Fibroblast of skin of right quadriceps (primary cell): Measurements from ENCODE around the gene RECQL.
A peak's percentile ranks its signal among the peaks of the same experiment; 100 is the strongest.
"Not testable (repeated sequence)": the region's sequence is repeated elsewhere in the genome, so short reads cannot be mapped to it uniquely, and the experiment has no call there.

Experiments
- DNase-seq: peaks from one replicate; pipeline ENCODE4 v3.0.0-alpha.2; 2013

Gene RECQL

GRCh38 chr12:21500786-21501257, 613 bp downstream of the RECQL start:
- no peak for DNase-seq

DNA sequence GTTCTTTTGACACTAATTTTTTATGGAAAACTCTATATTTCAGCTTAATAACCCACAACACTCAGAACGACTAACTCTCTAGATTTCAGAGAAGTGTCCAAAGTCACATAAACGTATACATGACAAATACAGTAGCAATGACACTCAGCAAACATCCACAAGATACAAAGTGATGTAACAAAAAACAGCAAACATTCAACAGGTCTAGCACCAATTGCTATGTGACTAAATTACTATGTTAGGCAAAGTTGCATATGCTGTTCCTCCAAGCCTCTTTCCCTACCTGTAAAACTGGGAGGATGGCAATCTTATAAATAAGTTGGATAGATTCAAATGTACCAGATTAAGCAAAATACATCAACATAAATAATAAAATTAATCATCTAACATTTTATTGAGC, 1.7 kb downstream of the RECQL start:
- DNase-seq: no peak

- no peak for DNase-seq
Measured at GRCh38 chr12:21485998-21486397, 15.4 kb downstream of the RECQL start.

DNA sequence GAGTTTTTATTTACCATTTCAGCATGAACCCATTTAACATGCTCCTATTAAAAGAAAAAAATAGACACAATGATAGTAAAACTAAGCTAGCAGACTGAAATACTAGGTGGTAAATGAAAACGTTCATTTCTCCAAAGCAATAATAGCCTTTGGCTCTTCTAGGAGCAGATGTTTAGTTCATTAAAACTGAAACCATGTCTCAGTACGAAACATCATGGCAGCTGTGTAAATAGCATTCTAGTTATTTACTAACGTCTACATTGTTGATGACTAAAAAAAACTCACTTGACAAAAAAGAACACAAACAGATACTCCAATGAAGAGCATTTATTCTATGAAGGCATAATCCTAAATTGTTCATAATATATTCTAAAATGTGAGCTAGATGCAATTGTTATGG, 17.9 kb downstream of the RECQL start:
- no peak for DNase-seq

DNA sequence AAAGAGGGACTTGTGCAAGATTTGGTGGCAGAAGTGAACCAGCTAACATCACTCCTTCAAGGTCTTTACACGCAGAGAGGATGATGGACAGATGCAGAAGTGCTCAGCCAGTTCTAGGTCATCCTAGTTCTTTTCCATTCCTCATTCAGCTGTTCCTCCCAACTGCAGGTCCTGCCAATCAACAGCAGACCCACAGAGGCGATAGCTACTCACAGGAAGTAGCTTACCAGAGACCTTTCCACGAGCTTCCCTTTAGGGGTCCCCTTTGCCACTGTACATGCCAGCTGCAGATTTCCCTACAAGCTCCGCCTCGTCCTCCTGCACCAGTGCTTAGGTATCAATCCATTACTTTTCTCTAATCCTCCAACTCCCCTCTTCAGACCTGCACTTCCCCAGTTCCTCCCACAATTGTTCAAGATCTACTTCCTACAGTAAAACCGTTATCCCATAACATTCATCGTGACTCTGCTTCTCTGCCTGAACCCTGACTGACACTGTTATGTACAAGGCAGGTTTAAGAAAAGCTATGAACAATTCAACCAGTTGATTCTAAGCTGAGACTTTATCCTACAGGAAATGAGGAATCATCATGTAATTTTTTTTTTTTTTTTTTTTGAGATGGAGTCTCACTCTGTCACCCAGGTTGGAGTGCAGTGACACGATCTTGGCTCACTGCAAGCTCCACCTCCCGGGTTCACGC, 22.5 kb downstream of the RECQL start:
- DNase-seq: no peak

GRCh38 chr12:21476949-21477348, 24.5 kb downstream of the RECQL start:
- peak; percentile 41 for DNase-seq

GRCh38 chr12:21475552-21475951, 25.9 kb downstream of the RECQL start:
- DNase-seq: no peak

DNA sequence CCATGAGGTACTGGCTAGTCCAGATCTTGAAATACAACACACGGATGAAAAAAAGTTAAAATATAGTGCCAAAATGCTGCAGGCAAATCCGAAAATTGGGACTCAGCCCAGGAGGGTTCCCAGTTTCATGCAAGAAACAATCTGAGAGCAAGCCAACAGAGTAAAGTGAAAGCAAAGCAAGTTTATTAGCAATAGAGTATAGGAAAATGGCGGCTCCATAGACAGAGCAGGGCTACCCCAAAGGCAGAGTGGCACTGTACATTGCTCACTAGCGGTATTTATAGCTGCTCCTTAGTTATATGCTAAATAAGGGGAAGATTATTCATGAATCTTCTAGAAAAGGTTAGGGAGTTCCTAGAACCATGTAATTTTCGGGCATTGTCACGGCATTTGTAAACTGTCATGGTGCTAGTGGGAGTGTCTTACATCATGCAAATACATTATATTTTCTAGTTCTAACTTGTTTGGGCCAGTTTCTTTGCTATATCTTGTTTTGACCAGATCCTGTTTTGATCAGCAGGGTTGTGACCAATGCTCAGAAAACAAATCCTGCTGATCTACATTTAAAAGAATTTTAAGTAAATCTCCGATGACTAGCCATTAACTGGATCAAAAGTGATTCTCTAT, 29.1 kb downstream of the RECQL start:
- no peak for DNase-seq

DNA sequence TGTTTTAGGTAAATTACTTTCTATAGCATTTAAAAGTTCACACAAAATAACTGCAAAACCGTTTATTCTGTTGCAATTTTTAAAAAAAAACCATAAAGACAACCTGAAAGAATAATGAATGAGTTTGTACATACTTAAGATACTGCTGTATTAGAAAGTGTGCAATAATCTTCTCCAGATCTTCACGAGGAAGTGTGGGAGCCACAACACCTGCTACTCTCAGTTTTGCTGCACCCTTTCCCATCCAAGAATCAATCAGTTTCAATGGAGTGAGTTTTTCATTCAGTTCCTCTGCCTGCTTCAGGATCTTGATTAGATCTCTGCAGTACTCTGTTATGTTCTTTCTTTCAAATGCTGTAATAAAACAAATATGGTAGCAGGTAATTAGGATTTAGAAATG, 30.1 kb downstream of the RECQL start:
- DNase-seq: no peak

- not testable (repeated sequence) for DNase-seq
Measured at GRCh38 chr12:21467334-21467733, 34.1 kb downstream of the RECQL start.

DNA sequence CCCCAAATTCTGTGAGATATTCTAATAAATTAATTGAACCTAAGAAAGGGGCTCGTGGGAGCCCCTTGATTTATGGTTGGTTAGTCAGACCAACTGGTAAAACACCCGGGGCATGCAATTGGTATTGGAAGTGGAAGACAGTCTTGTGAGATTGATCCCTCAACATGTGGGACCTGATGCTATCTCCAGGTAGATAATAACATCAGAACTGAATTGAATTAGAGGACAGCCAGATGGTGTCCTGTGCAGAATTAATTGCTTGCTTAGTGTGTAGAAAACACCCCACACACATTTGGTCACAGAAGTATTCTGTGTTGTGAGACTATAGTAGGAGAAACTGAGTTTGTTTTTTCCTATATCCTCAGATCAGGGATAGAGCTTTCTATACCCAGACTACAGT, 42.0 kb downstream of the RECQL start:
- DNase-seq: no peak

GRCh38 chr12:21456291-21456780, 45.1 kb downstream of the RECQL start:
- no peak for DNase-seq

DNA sequence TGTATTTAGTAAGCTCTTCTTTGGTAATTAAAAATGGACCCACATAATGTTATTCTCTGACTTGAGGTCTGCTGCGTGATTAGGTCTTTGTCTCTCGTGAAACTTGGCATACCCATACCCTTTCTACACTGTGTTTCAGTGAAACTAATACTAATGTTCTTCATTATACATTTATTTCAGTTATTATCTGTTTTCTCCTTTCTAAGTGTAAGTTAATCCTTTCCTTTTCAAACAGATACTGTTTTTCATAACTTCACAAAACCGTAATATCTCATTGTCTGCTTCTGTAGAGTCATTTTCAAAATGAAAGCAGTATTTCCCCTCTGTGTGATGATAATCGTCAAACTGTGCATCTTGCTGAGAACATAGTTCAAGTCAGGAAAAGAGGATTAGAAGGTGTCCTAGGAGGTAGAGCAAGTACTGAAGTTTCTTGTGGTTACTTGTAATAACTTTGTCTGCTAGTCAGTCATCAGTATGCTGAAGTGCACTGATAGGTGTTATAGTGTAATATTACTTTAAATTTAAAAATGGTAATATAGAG, 48.1 kb downstream of the RECQL start:
- DNase-seq: no peak

GRCh38 chr12:21451529-21451928, 49.9 kb downstream of the RECQL start:
- peak; percentile 30 for DNase-seq

DNA sequence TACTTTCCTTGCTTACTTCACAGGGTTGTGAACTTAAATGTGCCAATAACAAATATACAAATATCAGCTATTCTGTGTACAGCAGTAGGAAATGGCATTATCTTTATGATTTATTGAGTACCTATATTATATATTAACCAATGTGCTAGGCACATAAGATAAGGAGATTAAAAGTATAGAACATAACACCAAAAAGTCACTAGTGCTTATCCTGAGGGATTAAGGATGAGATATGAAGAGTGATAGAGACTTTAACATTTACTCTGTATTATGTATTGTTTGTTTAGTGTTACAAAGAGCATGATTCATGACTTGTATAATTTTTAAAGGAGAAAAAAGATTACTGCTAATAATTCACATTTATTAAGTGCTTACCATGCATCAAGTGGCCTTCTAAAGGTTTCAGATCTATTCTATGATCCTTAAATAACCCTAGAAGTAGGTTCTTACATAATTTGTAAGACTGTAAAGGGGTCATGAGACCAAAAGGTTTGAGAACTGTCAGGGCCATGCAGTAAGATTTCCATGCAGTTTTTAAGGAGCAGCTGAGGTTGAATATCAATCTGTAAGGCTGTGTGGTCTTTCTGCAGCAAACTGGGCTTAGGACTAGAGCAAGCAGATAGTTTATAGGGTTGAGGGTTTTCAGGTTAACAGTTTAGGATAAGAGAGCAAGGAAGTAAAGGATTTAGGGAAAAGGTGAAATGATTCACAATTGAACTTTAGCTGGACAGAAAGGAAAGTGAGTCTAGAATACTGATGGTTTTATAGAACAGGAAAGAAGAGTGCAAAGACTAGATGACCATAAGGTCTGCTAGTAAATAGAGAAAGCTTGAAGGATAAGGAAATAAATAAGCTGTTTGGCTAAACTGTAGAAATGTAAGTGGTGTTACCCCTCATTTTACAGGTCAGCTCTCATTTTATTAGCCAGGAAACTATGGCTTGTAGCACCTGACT, 57.0 kb downstream of the RECQL start:
- no peak for DNase-seq

DNA sequence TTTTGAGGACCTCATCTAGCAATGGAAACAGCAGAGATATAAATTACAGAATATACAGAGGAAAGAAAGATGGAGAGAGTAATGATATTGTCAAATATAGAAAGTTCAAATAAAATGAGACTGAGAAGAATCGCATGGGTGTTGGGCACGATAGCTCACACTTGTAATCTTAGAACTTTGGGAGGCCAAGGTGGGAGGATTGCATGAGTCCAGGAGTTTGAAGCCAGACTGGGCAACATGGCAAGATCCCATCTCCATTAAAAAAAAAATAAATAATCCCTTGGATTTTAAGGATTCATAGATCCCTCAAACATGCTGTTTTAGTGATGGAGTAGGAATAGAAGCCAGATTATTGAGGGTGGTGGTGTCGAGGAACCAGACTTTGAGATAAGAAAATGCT, 62.1 kb downstream of the RECQL start:
- no peak for DNase-seq

DNA sequence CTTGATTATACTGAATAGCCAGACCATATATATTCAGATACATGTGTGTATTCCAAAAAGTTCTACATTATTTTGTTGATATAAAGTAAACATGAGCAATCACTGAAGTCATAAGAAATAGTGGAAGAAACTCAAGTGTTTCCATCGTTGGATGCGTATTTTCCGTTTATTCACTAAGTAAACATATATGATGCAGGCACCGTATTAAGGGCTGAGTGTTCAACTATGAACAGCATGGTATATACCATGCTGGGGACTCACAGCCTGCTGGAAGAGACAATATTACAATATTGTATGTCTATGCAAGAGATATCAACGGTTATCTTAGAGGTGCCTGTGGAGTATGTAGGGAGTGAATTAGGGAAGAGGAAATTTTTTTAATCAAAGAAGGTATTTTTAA, 62.8 kb downstream of the RECQL start:
- DNase-seq: no peak

DNA sequence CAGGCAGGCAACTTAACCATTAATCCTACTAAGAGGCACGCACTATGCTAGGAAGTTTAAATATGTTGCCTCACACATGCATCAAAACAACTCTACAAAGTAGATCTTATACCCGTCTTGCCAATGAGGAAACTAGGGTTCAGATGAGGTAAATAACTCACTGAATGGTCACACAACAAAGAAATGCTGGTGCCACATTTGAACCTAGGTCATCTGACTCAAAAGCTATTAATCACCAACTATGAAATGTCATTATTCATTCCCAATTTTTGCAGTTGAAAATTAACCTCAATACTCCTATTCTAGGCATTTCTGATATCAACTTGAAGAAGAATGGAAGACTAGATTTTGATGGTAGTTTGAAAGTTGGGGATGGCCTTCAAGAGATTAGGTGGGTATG, 66.7 kb downstream of the RECQL start:
- no peak for DNase-seq

DNA sequence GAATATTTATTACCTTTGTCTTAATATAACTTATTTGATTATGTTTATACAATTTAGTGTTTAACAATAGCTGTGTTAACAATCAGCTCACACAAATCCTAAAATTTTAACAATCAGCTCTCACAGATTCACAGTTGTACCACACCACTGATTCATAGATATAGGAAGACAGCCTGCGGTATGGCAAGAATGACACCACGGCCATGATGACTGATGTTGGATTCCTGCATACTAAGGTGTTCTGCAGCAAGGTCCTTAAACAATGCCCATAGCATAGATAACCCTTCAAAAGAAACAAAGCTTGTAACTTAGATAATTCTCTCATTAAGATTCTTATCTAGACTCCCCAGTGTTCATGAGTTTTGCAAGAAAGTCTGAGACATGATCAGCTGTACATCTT, 67.9 kb downstream of the RECQL start:
- no peak for DNase-seq

DNA sequence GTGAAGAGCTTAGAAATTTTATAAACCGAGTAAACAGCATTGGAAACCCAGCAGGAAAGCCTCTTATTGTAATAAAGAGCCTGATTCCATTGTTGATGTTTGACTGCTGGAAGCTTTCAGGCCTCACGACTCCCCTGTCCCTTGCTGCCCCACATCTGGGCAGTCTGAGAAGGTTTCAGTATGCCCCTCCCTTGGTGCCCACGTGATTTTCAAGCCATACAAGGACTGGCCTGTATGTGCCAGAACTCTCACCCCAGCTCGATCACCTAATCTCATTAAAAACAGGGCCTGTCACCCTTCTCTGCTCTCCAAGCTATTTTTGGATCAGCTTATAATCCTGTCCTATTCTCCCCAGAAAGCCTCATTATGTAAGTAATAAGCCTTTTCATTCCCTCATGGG, 71.4 kb downstream of the RECQL start:
- DNase-seq: no peak

- DNase-seq: no peak
Measured at GRCh38 chr12:21428241-21428640, 73.2 kb downstream of the RECQL start.

DNA sequence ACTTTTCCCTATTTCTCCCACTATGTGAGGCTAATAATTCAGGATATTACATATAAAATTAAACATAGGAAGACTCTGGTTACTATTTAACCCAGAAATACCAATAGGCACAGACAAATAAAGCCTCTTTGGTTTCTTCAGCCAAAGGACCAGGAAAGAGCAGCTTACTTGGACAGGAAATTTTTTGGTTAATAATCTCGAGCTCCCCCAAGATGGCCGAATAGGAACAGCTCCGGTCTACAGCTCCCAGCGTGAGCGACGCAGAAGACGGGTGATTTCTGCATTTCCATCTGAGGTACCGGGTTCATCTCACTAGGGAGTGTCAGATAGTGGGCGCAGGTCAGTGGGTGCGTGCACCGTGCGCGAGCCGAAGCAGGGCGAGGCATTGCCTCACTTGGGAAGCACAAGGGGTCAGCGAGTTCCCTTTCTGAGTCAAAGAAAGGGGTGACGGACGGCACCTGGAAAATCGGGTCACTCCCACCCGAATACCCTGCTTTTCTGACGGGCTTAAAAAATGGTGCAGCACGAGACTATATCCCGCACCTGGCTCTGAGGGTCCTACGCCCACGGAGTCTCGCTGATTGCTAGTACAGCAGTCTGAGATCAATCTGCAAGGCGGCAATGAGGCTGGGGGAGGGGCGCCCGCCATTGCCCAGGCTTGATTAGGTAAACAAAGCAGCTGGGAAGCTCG, 82.3 kb downstream of the RECQL start:
- not testable (repeated sequence) for DNase-seq
